Measurements from ENCODE around the gene MFSD11. TPM values are rescaled to one million over a fixed set of nuclear protein-coding genes. Genes with fewer than 3 reads are reported as not detected.
"Not testable (repeated sequence)": the region's sequence is repeated elsewhere in the genome, so short reads cannot be mapped to it uniquely, and the experiment has no call there.

Gene MFSD11
- total RNA-seq, 1 donor from 2014 or later = 25.2 TPM

DNA sequence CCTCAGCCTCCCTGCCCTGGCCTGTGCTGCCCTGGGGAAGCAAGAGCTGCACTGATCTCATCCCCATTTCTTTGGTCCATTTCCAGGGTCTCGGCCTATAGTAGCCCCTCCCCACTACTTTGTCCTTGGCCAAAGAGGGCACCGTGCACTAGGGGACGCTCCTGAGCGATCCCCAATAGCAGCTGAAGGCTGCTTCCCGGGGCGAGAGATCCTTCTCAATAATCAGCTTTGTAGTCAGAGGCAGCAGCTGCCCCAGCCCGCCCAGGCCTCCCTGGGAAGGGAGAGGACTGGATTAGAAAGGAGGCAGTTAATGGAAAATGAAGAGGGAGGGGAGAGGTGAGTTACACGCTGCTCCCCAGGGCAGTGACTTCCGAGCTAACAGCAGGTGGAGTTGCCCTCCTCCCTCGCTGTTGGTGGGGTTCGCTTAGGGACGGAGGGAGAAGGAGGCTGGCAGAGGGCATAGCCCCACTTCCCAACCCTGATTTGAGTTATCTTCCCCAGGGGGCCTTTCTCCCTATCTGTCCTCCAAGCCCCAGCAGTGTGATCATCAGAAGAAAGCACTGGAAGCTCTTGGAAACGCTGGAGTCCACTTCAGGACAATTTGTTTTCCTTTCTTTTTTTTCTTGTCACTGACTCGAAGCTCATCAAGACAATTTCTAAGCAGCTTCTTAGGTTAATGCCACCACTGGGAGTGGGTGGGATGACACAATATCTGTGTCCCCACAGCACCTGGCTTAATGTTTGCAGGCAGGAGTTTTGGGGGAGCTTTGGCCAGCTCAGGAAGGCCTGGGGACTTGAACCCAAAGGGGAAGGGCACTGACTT lies 29.7 kb upstream of the MFSD11 start:
- DNase-seq (ENCODE audit: low read depth in 2 of 2) = no peak

- peak in 1 of 2 donors; percentile 70 for DNase-seq (ENCODE audit: low read depth in 2 of 2)
Observed at GRCh38 chr17:76709077-76709950, 28.6 kb upstream of the MFSD11 start.

DNA sequence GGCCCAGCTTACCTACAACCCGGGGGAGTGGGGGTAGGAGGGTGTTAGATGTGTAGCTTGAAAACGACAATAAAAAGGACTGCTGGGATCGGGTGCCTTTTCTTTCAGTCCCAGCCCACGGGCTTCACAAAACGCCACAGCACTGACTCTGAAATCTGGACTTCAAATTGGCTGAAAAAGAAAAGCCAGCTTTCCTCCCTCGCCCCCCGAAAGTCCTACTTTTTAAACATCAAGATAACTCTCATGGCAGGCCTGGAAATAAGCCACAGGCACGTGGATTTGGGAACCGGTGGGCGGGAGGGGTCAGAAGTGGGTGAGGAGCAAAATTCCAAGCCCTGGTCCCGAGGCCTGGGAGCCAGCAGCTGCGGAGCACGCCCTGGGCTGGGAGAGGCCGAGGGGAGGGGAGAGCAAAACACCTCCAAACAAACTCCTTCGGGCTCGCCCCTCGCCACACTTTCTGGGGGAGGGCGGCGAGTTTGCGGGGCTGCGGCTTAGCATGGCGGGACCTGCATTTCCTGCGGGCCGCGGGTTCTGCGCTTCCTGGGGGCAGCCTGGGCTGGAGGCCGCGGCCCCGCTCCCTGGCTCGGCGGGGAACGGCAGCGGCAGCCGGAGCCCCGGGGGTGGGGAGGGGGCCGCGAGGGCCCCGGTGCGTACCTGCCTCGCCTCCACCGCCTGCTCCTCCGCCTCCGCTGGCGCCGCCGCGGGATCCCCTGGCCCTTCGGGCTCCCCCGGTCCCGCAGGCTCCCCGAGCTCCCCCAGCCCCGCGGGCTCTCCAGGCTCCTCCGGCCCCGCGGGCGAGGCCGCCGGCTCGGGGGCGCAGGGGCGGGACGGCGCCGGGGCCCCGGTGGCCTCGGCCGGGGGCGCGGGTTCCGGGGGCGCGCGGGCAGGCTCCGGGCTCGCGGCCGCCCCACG lies 27.7 kb upstream of the MFSD11 start:
- not testable (repeated sequence) for DNase-seq (ENCODE audit: low read depth in 2 of 2)

GRCh38 chr17:76710863-76711611 lies 26.9 kb upstream of the MFSD11 start, which contains the start of gene MXRA7:
TSS of gene MXRA7 (minus strand) at chr17:76710965. CDS start at chr17:76710946, 19 bp downstream.
- peak in 1 of 2 donors; percentile 70 for DNase-seq (ENCODE audit: low read depth in 2 of 2)

DNA sequence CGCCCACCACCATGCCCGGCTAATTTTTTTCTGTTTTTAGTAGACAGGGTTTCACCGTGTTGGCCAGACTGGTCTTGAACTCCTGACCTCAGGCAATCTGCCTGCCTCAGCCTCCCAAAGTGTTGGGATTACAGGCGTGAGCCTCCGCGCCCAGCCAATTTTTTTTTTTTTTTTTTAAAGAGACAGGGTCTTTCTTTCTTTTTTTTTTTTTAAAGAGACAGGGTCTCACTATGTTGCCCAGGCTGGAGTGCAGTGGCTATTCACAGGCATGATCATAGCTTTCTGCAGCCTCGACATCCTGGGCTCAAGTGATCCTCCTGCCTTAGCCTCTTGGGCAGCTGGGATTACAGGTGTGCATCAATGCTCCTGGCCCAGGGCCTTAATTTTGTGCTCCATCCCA lies 25.6 kb upstream of the MFSD11 start:
- not testable (repeated sequence) for DNase-seq (ENCODE audit: low read depth in 2 of 2)

- DNase-seq (ENCODE audit: low read depth in 2 of 2) = no peak
Observed at GRCh38 chr17:76713765-76714164, 24.2 kb upstream of the MFSD11 start.

GRCh38 chr17:76714336-76714735 lies 23.6 kb upstream of the MFSD11 start:
- DNase-seq (ENCODE audit: low read depth in 2 of 2) = no peak

DNA sequence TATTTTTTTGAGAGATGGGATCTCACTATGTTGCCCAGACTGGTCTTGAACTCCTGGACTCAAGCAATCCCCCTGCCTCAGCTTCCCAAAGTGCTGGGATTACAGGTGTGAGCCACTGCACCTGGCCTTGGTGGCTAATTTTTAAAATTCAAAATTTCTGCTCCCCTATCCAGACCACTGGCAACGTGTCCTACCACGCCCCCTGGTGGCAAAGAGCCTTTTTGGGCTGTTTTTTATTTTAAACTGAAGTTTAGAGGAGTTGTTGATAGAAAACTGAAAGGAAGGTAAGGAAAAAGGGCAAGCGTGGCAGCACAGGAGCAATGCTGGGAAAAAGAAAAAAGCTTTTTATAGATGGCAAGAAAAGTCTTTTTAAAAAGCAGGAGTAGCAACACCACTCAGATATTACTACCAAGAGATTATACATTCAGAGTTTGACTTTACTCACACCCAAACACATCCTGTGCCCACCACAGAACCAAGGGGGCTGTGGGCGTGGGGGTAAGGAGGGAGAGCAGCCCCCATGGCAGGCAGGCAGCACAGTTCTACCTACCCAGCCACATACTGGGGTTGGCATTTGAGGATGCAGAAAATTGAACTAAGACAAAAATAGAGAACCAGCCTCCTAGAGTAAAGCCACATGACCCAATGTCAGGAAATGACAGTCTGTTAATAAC lies 23.0 kb upstream of the MFSD11 start:
- DNase-seq (ENCODE audit: low read depth in 2 of 2) = peak in 1 of 2 donors; percentile 59

DNA sequence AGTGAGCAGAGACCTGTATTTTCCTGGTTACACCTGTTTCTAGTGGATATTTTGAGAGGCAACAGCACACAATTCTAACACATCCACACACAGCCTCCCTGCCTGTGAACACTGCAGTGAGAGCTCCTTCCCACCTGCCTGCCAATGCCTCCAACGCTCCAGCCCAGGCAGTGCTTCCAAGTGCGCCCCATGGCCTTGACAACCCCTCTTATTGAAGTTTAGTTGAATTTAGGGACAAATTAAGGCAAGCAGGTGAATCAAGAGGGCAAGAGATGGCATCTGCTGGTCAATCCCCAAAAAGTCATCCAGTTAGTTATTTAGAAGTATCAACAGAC lies 22.5 kb upstream of the MFSD11 start:
- DNase-seq (ENCODE audit: low read depth in 2 of 2) = no peak

DNA sequence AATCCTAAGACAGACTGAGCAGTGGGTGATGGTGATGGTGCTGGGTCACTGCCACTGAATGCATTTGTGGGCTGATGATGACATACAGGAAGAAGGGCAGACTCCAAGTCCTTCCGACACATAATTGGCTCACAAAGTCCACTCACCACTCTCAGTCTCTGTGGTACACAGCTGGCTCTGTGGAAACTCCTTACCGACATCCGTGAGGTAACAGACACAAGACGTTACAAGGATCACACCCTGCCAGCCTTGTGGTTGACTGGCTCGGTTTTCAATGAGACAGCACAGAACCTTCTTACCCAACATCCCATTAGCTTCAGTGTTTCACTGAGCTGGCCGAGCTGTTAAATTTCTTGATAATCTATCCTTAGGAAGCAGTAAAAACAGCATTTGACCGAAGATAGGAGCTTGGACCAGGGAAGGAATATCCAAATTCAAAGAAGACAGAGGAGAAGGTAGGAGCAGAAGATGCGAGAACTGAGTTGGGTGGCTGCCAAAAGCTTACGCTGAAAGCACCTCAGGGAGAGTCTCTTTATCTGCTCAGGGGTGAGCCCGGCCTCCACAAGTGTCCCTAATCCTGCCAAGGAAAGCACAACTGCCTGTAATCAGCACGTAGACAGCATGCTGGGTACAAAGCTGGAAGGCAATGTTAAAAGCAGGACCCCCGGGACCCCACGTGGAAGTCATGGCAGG lies 21.6 kb upstream of the MFSD11 start:
- peak in 1 of 2 donors; percentile 67 for DNase-seq (ENCODE audit: low read depth in 2 of 2)

DNA sequence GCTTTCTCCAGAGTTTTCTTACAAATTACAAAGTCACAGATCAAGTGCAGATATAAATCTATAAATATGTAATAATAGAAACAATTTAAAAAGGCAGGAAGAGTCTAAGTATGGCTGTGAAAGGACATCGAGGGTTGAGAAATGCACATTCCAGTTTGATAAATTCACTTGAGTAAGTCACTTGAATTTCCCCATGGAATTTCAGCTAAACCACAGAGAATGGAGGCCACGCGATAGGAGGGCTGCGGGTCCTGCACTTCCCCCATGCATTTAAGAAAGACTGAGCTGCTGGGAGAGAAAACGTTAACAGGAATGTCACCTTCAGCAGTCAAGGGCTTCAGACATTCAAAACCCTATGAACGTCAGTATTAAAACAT lies 21.1 kb upstream of the MFSD11 start:
- DNase-seq (ENCODE audit: low read depth in 2 of 2) = no peak

DNA sequence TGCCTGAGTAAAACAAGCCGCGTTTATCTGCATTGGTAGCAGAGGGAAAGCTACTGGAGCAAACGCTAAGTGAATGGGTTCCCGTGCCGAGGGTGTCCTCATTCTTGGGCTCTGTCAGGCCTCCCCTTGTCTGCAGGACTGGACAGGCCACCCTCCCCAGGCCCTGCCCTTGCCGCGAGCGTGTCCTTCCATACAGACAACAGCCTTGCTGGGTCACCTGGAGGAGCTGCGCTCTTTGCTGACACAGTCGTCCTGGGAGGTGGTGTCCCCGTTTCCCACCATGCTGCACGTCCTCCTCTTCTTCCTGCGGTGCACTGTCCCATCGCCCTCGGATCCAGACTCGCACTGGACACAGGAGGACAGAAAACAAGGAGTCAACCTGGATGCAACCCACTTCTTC lies 19.4 kb upstream of the MFSD11 start:
- DNase-seq (ENCODE audit: low read depth in 2 of 2) = no peak

DNA sequence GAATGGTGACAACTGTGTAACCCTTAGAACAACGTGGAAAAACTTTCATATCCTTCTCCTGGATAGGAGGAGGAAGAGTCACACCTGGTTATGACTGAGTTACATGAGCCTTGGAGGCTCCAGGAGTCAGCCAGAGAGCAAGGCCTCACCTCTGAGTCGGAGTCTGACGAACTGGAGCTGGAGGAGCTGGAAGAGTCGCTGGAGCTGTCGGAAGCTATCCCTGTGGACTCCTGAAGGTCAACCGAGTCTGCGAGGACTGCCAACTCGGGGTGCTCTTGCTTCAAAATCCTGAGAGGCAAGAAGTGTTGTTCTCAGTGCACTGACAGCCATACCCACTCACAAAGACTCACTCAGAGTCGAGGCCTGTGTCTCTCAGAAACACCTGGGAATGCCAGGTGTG lies 17.7 kb upstream of the MFSD11 start:
- no peak for DNase-seq (ENCODE audit: low read depth in 2 of 2)

- DNase-seq (ENCODE audit: low read depth in 2 of 2) = no peak
Observed at GRCh38 chr17:76720941-76721340, 17.0 kb upstream of the MFSD11 start.

GRCh38 chr17:76721463-76721862 lies 16.5 kb upstream of the MFSD11 start:
- no peak for DNase-seq (ENCODE audit: low read depth in 2 of 2)

DNA sequence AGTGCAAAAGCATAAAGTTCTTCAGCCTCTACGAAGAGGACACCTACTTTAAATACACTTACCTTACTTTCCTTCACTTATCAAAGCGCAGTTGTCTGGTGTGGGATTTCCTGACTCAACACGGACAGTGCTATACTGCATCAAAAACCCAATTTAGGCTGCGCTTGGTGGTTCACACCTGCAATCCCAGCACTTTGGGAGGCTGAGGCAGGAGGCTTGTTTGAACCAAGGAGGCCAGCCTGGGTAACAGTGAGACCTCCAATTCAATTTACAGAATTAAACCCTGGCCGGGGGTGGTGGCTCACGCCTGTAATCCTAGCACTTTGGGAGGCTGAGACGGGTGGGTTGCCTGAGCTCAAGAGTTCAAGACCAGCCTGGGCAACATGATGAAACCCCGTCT lies 15.6 kb upstream of the MFSD11 start:
- DNase-seq (ENCODE audit: low read depth in 2 of 2) = no peak

GRCh38 chr17:76722977-76723376 lies 14.9 kb upstream of the MFSD11 start:
- DNase-seq (ENCODE audit: low read depth in 2 of 2) = not testable (repeated sequence)

DNA sequence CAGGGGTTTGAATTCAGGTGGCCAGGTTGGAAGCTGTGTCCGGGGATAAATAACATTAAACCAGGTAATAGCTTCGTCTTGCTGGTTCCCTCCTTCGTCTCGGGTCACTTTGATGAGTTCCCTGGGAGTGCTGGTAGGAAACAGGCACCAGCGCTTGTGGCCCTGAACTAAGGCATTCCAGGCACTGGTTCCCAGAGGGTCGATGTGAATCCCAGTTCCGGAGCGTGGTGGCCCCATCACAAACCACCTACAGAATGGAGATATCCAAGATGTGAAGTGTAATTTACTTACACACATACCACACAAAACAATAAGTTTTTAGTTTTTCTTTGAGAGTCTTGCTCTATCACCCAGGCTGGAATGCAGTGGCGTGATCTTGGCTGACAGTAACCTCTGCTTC lies 14.1 kb upstream of the MFSD11 start:
- no peak for DNase-seq (ENCODE audit: low read depth in 2 of 2)

GRCh38 chr17:76725580-76726230 lies 12.2 kb upstream of the MFSD11 start:
- peak in 1 of 2 donors; percentile 56 for DNase-seq (ENCODE audit: low read depth in 2 of 2)
